Psoas muscle (tissue), 8 donors: ENCODE measurements around the gene KAT2B. TPM values are rescaled to one million over a fixed set of nuclear protein-coding genes. Genes with fewer than 3 reads are reported as not detected.

Experiments used
- ATAC-seq, 4 donors: fragments of 200-7000 bp; cut with Tn5 transposase; one replicate each; pipeline ENCODE4 v1.9.1; 2020; ENCODE audit warnings: moderate library complexity in 3 of 4, mild to moderate bottlenecking in 2 of 4
- DNase-seq, 2 donors: peaks; one replicate each; pipeline ENCODE4 v3.0.0-alpha.2; 2020
- H3K27ac ChIP-seq: fragments of 200-600 bp; one replicate; pipeline ENCODE4 v1.8.0; 2022
- H3K27me3 ChIP-seq, 3 donors: fragments of 200-600 bp in 1 of 3; one replicate each; pipeline versions ENCODE4 v1.6.1 to v1.8.0; 2013 to 2022; ENCODE audit warnings: low read length in 2 of 3, mild to moderate bottlenecking in 2 of 3, moderate library complexity in 1 of 3; ENCODE audit not compliant: insufficient read depth in 3 of 3
- H3K36me3 ChIP-seq, 2 donors: fragments of 200-600 bp in 1 of 2; one replicate each; pipeline versions ENCODE4 v1.6.1 to v1.8.0; 2013 to 2022; ENCODE audit warnings: low read depth in 1 of 2, mild to moderate bottlenecking in 1 of 2, moderate library complexity in 1 of 2; ENCODE audit not compliant: insufficient read depth in 1 of 2
- H3K4me1 ChIP-seq: fragments of 200-600 bp; one replicate; pipeline ENCODE4 v1.8.0; 2022
- H3K4me3 ChIP-seq: fragments of 200-600 bp; one replicate; pipeline ENCODE4 v1.8.0; 2022; ENCODE audit warnings: mild to moderate bottlenecking
- H3K9me3 ChIP-seq: fragments of 200-600 bp; one replicate; pipeline ENCODE4 v1.8.0; 2022
- CTCF ChIP-seq: fragments of 200-600 bp; IDR thresholded peaks from one replicate; pipeline ENCODE4 v1.8.0; 2022; ENCODE audit warnings: antibody characterized with exemption
- WGBS, 3 donors: extraction: QIAGEN DNeasy Blood & Tissue Kit; methylation state at CpG; one replicate each; pipeline versions ENCODE4 v1.1.6 to v1.1.7; 2013; 5-methylcytosine and 5-hydroxymethylcytosine counted together
- intact Hi-C, 2 donors: fragments of 100-400 bp; cut with DNase I; formaldehyde crosslinking; loops; one replicate each; pipeline versions ENCODE4 v1.11.0 to v1.14.2; 2022
- polyA plus RNA-seq, 3 donors: library from polyadenylated mRNA; stranded (reverse); fragments of 200-250 nt; gene quantifications; one replicate each; pipeline ENCODE4 v1.2.3, GENCODE V29; 2013
- total RNA-seq, 4 donors: library from RNA; stranded (reverse); fragmentation: NEBNext Ultra II Directional in 2 of 4; extraction: Animal tissue kit (Norgen Biotek cat#: 25700) in 2 of 4; gene quantifications; one replicate each; pipeline versions ENCODE4 v1.2.1 to v1.2.4, GENCODE V29; 2021 to 2023
- donor health status: healthy with polysubstance abuse.
- donor health status: DM: no; HTN: no; CAD: no; lungs with moderate emphysema.
- donor health status: Bipolar disorder and iron deficiency.
- donor health status: healthy.
- donor health status: DM: yes; HTN: yes; CAD: no.
- donor health status: DM: no; HTN: no; CAD: no.
- donor health status: DM: no; HTN: no; CAD: no.
- donor health status: DM: yes; HTN: yes; CAD: no.

KAT2B gene
- total and polyA plus RNA-seq, 7 donors, result 10.8 to 62.2 (median 28.3) TPM

- no peak for TF ChIP-seq CTCF
- ATAC-seq (no peak), DNase-seq (no peak)
- Histone ChIP-seq H3K27ac (no peak overlapping the region), H3K27me3 (no peaks in the 10 kb centered on the region), H3K36me3 (peaks cover 3 to 34% of the 10 kb centered on the region in 2 donors), H3K4me3 (no peak overlapping the region), H3K9me3 (no peaks in the 10 kb centered on the region), H3K4me1 (no peaks in the 10 kb centered on the region)
- intact Hi-C loops, result loop anchor here (5.0 kb wide), 2 partner anchors 36 to 204 kb away; no protein-coding TSS in a partner anchor
- WGBS, 3 donors, result 90 to 96% (median 96%) methylated on average over 8 of the region's 8 CpGs
Observed at GRCh38 chr3:20146301-20146700, 106.1 kb downstream of the KAT2B start.

GRCh38 chr3:20147361-20147760 is 107.1 kb downstream of the KAT2B start:
- H3K27me3 ChIP-seq, result no peaks in the 10 kb centered on the region
- no peak for TF ChIP-seq CTCF
- H3K4me1 ChIP-seq, result no peaks in the 10 kb centered on the region
- no peak overlapping the region for H3K4me3 ChIP-seq
- H3K36me3 ChIP-seq, result peaks cover 3 to 31% of the 10 kb centered on the region in 2 donors
- intact Hi-C loops, result loop anchor here (5.0 kb wide), 2 partner anchors 35 to 205 kb away; no protein-coding TSS in a partner anchor
- DNase-seq (no peak), ATAC-seq (no peak)
- H3K9me3 ChIP-seq, result no peaks in the 10 kb centered on the region
- H3K27ac ChIP-seq, result no peak overlapping the region

DNA sequence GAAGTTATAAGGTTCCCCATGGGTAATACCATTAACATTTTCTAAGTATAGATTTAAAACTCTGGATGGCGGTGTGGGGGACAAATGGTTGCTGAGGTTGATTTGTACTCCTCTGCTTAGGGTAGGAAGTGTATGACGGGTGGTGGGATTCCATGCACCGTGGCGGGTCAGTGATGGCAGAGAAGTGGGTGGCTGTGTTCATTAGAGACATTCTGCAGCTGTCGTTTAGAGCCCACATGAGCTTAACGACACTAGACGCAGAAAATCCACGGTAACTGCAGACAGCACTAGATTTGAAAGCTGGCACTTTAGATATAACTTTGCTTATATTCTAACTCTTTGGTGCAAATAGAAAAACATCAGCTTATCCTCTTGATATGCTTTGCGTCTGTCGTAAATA is 108.2 kb downstream of the KAT2B start:
- no peaks in the 10 kb centered on the region for H3K4me1 ChIP-seq
- DNase-seq, result no peak
- peaks cover 3 to 42% of the 10 kb centered on the region in 2 donors for H3K36me3 ChIP-seq
- ATAC-seq, result no peak
- H3K27ac ChIP-seq, result no peak overlapping the region
- intact Hi-C loops, result loop anchor here (5.0 kb wide), 2 partner anchors 34 to 206 kb away; no protein-coding TSS in a partner anchor
- WGBS, 3 donors, result 66 to 75% (median 72%) methylated on average over 10 of the region's 10 CpGs
- H3K9me3 ChIP-seq, result no peaks in the 10 kb centered on the region
- no peak overlapping the region for H3K4me3 ChIP-seq
- no peak for TF ChIP-seq CTCF
- H3K27me3 ChIP-seq, result no peaks in the 10 kb centered on the region

DNA sequence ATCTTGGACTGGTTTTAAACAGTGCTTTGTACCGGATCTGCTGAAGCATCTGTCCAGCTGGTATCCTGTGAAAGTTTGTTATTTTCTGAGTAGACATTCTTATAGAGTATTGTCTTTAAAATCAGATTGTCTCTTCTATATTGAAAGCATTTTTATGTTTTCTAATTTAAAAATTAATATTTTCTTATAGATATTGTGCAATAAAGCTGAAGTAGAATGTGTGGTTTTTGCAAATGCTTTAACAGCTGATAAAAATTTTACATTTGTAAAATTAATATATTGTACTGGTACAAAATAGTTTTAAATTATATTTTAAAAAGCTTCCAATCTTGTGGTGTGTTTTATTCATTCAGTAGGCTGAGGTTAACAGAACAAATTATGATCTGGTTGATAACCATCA is 113.8 kb downstream of the KAT2B start:
- no peak for ATAC-seq
- no peak for DNase-seq
- no peak for TF ChIP-seq CTCF
- intact Hi-C loops, result no loop called here
- WGBS, 3 donors, result 67 to 93% (median 73%) methylated on average over 1 of the region's 1 CpG
- H3K27ac ChIP-seq, result no peak overlapping the region
- no peak overlapping the region for H3K4me3 ChIP-seq
- no peaks in the 10 kb centered on the region for H3K9me3 ChIP-seq
- peaks cover 0 to 26% of the 10 kb centered on the region in 2 donors for H3K36me3 ChIP-seq
- H3K4me1 ChIP-seq, result no peaks in the 10 kb centered on the region
- H3K27me3 ChIP-seq, result no peaks in the 10 kb centered on the region

- DNase-seq (no peak), ATAC-seq (no peak)
- H3K4me3 ChIP-seq, result no peak overlapping the region
- TF ChIP-seq CTCF, result no peak
- peaks cover 0 to 22% of the 10 kb centered on the region in 2 donors for H3K36me3 ChIP-seq
- no peaks in the 10 kb centered on the region for H3K9me3 ChIP-seq
- WGBS, 3 donors, result 93 to 97% (median 93%) methylated on average over 4 of the region's 4 CpGs
- no peak overlapping the region for H3K27ac ChIP-seq
- H3K4me1 ChIP-seq, result no peaks in the 10 kb centered on the region
- intact Hi-C loops, result no loop called here
- no peaks in the 10 kb centered on the region for H3K27me3 ChIP-seq
Observed at GRCh38 chr3:20154928-20155327, 114.7 kb downstream of the KAT2B start.
